Eye (tissue), 1 donor: ENCODE data around the gene RHOBTB1.
"Not testable (repeated sequence)": the region's sequence is repeated elsewhere in the genome, so short reads cannot be mapped to it uniquely, and the experiment has no call there.

ENCODE experiments used
- DNase-seq: peaks from one replicate; pipeline ENCODE4 v3.0.0-alpha.2; 2015

RHOBTB1 gene

GRCh38 chr10:60856405-60856804, 87.6 kb downstream of the RHOBTB1 start:
- DNase-seq = no peak

GRCh38 chr10:60853637-60854036, 90.3 kb downstream of the RHOBTB1 start:
- no peak for DNase-seq

- no peak for DNase-seq
Measured at GRCh38 chr10:60853107-60853506, 90.9 kb downstream of the RHOBTB1 start.

GRCh38 chr10:60849740-60850139, 94.2 kb downstream of the RHOBTB1 start:
- DNase-seq = no peak

- no peak for DNase-seq
Measured at GRCh38 chr10:60849217-60849616, 94.8 kb downstream of the RHOBTB1 start.

GRCh38 chr10:60848680-60849079, 95.3 kb downstream of the RHOBTB1 start:
- DNase-seq = no peak

- peak; percentile 41 for DNase-seq
Measured at GRCh38 chr10:60848126-60848525, 95.9 kb downstream of the RHOBTB1 start.

- no peak for DNase-seq
Measured at GRCh38 chr10:60846173-60846572, 97.8 kb downstream of the RHOBTB1 start.

- no peak for DNase-seq
Measured at GRCh38 chr10:60845038-60845437, 98.9 kb downstream of the RHOBTB1 start.

- no peak for DNase-seq
Measured at GRCh38 chr10:60842694-60843093, 101.3 kb downstream of the RHOBTB1 start.

- not testable (repeated sequence) for DNase-seq
Measured at GRCh38 chr10:60841227-60841626, 102.8 kb downstream of the RHOBTB1 start.

- DNase-seq = no peak
Measured at GRCh38 chr10:60835049-60835448, 108.9 kb downstream of the RHOBTB1 start.

GRCh38 chr10:60834401-60834800, 109.6 kb downstream of the RHOBTB1 start:
- no peak for DNase-seq

GRCh38 chr10:60832136-60832535, 111.8 kb downstream of the RHOBTB1 start:
- DNase-seq = not testable (repeated sequence)

- DNase-seq = no peak
Measured at GRCh38 chr10:60828489-60828852, 115.5 kb downstream of the RHOBTB1 start.

- DNase-seq = no peak
Measured at GRCh38 chr10:60827791-60828488, 116.0 kb downstream of the RHOBTB1 start.

GRCh38 chr10:60825520-60825919, 118.5 kb downstream of the RHOBTB1 start:
- no peak for DNase-seq

GRCh38 chr10:60823324-60823723, 120.7 kb downstream of the RHOBTB1 start:
- no peak for DNase-seq

- no peak for DNase-seq
Measured at GRCh38 chr10:60822809-60823208, 121.2 kb downstream of the RHOBTB1 start.

GRCh38 chr10:60821656-60822055, 122.3 kb downstream of the RHOBTB1 start:
- DNase-seq = no peak

GRCh38 chr10:60820093-60820754, 123.8 kb downstream of the RHOBTB1 start:
- no peak for DNase-seq
